HG02943 (cell line): Measurements from ENCODE around the gene FBXO45.
"Not testable (repeated sequence)": the region's sequence is repeated elsewhere in the genome, so short reads cannot be mapped to it uniquely, and the experiment has no call there.

Source experiments
- ATAC-seq: cut with Tn5 transposase; IDR thresholded peaks from one replicate; pipeline ENCODE4 v1.9.1; 2021; ENCODE audit warnings: mild to moderate bottlenecking, low read depth, moderate library complexity; ENCODE audit not compliant: unreplicated experiment

The FBXO45 gene

DNA sequence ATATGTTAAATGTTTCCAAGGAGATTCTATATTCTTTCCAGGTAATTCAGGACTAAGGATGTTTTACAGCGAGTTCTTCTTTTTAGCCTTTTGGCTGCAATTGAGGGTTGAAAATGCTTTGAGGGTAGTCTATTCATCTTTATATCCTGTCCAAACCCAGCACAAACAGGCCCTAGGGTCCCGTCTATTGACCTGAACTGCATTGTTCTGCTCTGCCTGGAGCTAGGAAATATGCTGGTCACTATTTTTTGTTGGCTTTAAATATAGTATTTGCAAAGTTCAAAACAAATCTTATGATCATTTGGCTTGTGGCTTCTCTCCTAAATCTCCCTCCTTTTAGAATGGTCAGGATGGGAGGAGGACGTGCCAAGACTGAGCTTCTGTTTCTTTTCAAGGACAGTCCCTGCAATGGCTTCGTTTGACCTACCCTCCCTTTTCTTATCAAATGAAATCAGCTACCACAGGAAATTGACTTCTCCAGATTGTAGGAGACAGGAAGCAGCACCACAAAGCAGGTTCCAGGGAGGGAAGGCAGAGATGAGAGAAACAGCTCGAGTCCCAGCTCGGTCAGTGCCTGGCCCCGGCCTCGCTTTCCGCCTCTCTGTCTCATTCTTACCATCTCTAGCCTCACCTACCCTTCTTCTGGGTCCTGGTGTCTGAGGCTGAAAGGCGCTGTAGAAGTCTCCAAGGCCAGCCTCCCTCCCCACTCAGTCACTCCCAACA, 43.5 kb downstream of the FBXO45 start:
- ATAC-seq, result no peak

DNA sequence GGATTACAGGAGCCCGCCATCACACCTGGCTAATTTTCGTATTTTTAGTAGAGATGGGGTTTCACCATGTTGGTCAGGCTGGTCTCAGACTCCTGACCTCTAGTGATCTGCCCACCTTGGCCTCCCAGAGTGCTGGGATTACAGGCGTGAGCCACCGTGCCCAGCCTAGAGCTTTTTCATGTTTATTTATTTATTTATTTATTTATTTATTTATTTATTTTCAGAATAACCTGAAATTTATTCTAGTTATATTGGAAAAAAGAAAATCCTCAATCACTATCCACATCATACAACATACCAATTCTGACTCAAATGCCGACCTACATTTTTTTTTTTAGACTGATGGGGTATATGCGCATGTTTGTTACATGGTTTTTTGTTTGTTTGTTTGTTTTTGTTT, 46.8 kb downstream of the FBXO45 start:
- not testable (repeated sequence) for ATAC-seq

DNA sequence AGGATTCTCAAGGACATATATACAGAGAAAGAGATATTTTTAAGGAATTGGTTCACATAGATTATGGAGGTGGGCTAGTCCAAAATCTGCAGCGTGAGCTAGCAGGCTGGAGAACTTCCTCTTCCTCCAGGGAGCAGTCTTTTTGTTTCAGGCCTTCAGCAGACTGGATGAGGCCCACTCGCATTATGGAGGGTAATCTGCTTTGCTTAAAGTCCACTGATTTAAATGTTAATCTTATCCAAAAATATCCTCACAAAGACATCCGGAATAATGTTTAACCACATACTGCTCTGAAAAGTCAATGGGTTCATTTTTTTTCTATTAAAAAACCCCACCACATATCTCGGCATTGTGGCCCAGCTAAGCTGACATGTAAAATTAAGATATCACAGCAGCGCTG, 48.8 kb downstream of the FBXO45 start:
- ATAC-seq, result no peak

GRCh38 chr3:196619223-196619622, 50.8 kb downstream of the FBXO45 start:
- ATAC-seq, result no peak

- ATAC-seq, result not testable (repeated sequence)
These were observed 51.2 kb downstream of the FBXO45 start for GRCh38 chr3:196619627-196620026.

DNA sequence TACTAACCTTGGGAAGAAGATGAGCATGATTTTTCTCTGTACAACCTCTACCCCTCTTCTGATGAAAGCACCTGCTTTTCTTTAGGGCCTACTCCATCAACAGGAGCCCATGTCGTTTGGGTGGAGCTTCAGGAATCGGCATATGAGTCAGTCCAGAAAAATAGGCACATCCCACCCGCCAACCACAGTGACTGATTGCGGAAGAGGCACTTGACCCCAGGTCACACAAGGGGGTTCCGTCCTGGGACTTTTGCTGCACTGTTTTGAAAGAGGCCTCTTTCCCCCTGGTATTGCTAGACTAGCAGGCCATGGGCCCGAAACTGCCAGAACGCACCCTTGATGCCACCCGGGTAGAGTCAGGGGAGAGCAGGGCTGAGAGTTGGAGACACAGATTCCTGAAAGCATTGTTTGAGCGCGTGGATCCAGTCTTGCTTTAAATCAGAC, 51.7 kb downstream of the FBXO45 start:
- no peak for ATAC-seq

GRCh38 chr3:196620684-196621083, 52.2 kb downstream of the FBXO45 start:
- no peak for ATAC-seq

- ATAC-seq, result no peak
These were observed 53.2 kb downstream of the FBXO45 start for GRCh38 chr3:196621611-196622010.

DNA sequence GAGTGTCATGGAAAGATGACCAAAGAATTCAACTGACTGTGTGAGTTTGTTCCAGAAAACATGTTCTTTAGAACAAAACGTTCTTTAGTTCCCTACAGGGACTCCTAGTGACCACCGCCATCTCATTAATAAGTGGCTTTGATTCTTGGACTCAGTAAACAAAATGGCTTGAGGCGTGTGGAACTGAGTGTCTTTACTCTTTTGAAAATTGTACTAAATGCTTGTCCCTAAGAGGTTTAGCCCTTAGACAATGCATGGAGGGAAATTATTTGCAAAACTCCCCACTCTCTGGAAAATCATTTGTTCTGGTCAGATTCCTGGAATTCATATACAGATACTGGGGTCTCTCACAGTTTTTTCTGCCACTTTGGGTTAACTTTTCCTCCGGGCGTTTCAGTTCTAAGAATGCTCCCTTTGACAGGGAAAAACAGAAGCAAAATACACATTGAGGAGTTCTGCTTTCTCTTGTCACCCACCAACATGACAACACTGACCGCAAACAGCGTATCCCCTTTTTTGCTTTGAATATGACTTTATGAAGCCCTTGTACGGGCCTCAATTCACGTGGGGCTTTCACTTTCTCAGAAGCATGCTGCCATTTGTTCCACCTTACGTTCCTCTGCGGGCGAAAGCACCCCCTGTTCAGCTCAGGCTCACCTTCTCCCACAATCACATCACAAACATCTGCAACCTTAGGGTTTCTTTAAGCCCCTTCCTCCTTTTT, 55.8 kb downstream of the FBXO45 start:
- peak; percentile 59 for ATAC-seq

- no peak for ATAC-seq
These were observed 56.4 kb downstream of the FBXO45 start for GRCh38 chr3:196624907-196625306.

DNA sequence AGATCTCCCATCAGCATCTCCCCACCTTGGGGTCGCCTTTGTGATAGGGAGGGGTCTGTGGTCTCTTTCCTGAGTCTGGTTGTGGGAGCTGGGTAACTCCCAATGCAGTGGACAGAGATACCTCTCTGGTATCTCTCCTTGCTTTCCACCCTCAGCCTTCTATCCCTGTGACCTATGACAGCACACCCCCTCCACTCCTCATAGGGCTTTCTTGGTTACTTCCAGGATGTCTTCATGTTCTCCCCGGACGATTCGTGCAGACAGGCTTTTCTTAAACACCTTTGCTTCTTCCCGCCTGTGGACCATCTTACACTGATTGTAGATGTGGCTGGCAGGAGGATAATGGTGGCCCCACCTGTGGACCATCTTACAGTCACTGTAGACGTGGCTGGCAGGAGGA, 56.9 kb downstream of the FBXO45 start:
- no peak for ATAC-seq

GRCh38 chr3:196627918-196628231, 59.4 kb downstream of the FBXO45 start:
- ATAC-seq, result no peak

- ATAC-seq, result no peak
These were observed 60.8 kb downstream of the FBXO45 start for GRCh38 chr3:196629228-196629627.

DNA sequence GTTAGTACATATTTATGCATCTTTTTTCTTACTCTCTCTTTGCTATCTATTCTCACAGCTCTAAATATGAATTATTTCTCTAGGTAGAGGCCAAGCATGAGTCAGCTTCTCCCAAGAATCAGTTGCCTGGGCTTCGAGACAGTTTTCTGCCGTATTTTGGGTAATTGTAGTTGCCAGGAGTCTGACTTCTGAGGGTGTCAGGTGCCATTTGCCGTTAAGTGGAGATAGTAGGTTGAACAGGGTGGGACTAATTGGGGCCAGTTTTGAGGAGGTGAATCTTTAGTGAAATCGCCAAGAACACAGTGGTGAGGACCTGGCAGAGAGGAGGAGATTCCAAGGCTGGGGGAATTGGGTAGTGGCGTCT, 63.2 kb downstream of the FBXO45 start:
- ATAC-seq, result peak; percentile 3

GRCh38 chr3:196632046-196632751, 63.7 kb downstream of the FBXO45 start:
- ATAC-seq, result peak; percentile 67

DNA sequence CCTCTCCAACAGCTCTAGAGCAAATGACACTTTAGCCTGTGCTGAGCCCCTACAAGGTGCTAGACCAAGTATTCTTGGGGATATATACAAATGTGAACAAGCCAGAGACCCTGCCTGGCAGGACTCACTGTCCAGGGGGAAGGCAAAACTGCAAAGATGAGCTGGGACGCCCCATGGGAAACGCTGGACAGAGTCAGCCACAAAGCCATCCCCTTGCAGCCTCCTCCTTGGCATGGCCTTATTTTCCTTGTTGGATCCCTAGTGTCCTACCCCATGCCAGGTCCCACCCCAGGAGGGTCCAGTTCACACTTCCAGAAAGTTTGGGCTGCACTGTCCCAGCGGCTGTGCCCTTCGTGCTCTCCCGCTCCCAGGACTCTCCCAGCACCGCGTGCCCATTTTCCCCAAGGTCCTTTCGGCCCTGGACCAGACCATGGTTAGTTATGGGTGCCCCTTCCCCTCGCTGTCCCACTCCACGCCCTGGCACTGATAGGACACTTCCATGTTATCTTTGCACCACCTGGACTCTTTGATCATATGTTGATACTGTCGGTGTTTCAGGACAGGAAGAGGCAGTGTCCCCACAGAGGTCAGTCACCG, 65.2 kb downstream of the FBXO45 start:
- no peak for ATAC-seq

- ATAC-seq, result no peak
These were observed 65.8 kb downstream of the FBXO45 start for GRCh38 chr3:196634224-196634623.

DNA sequence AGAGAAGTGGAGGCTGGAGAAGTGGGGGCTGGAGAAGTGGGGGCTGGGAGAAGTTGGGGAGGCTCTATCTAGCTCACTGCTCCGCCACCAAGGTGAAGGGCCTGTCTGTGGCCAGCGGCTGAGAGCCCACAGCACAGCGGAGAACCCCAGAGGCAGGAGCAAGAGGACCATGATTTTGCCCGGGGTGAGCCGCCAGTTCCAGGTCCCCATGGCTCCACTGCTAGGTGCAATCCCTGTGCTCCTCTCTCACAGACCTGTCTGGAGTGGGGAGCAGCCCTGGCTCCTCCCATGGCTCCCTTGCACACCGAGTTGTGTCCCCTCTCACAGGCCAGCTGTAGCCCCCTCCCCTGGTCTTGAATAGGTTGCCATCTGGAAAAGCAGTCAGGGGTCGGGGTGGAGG, 66.4 kb downstream of the FBXO45 start:
- ATAC-seq, result no peak

- no peak for ATAC-seq
These were observed 68.2 kb downstream of the FBXO45 start for GRCh38 chr3:196636369-196637349.

- not testable (repeated sequence) for ATAC-seq
These were observed 69.5 kb downstream of the FBXO45 start for GRCh38 chr3:196637941-196638340.
